Activated CD8-positive, alpha-beta memory T cell treated with anti-CD3 and anti-CD28 coated beads for 36 hours (primary cell): ENCODE measurements around the gene WAPL. TPM values are rescaled to one million over a fixed set of nuclear protein-coding genes. Genes with fewer than 3 reads are reported as not detected.

Experiments
- CTCF ChIA-PET: fragments of 350-600 bp; sonication (Branson Sonifier 250); formaldehyde crosslinking; loops from one replicate; lab custom pipeline; 2021; ENCODE audit warnings: antibody characterized with exemption; lab: Charles Lee
- POLR2A ChIA-PET: fragments of 350-600 bp; sonication (Branson Sonifier 250); formaldehyde crosslinking; loops from one replicate; lab custom pipeline; 2021; ENCODE audit warnings: antibody characterized with exemption; lab: Charles Lee
- total RNA-seq, 2 experiments: library from RNA; stranded (reverse); gene quantifications; one replicate each; pipeline ENCODE4 v1.2.3, GENCODE V29; 2021

The WAPL gene
- total RNA-seq, 2 experiments from 2014 or later: 49.6 to 50.7 TPM

DNA sequence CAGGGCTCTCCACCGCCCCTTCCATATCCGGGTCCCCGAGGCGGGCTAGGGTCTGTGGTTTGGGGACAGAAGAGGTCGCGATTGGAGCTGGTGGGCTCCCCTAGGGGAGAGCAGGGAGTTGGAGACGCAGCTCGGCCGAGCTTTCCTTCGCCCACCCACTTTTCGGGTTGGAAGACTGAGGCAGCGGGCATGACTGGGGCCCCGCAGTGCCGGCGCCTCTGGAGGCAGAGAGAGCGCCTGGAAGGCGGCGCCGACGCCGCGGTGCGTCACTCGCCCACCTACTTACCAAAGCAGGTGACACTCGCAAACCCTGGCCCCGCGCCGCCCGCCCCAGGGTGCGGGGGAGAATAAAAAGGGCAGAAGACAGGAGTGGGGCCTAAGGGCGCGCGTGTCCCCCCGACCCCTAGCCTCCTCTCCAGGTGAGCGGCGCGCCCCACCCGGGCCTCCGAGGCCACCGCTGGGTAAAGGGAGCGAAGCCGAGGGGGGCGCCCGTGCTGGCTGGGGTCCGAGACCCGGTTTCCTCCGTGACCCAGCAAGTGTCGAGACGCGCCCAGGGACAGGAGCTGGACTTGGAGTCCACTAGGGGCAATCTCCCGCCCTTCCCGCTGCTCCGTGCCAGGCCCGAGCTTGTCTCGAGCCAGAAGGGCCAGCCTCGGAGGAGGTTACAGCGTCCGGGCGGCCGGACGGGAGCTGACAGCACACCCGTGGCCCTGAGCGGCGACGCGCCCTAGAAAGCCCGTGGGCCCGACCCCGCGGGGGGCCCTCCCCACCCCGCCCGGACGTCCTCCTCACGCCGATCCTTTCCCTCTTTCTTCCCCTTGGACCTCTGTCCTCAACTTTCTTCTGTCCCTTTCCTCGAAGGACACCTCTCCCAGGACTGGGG lies 120.6 kb downstream of the WAPL start:
- ChIA-PET POLR2A (interaction anchor here (0.6 to 3.3 kb wide), 9 partner anchors 10 to 1897 kb away, joined by 3 to 29 read pairs (median 5); partner anchors contain the start of gene WAPL), CTCF (interaction anchor here (0.6 to 3.5 kb wide), 10 partner anchors 10 to 568 kb away, joined by 3 to 26 read pairs (median 4); partner anchors contain the start of gene ADIRF)

DNA sequence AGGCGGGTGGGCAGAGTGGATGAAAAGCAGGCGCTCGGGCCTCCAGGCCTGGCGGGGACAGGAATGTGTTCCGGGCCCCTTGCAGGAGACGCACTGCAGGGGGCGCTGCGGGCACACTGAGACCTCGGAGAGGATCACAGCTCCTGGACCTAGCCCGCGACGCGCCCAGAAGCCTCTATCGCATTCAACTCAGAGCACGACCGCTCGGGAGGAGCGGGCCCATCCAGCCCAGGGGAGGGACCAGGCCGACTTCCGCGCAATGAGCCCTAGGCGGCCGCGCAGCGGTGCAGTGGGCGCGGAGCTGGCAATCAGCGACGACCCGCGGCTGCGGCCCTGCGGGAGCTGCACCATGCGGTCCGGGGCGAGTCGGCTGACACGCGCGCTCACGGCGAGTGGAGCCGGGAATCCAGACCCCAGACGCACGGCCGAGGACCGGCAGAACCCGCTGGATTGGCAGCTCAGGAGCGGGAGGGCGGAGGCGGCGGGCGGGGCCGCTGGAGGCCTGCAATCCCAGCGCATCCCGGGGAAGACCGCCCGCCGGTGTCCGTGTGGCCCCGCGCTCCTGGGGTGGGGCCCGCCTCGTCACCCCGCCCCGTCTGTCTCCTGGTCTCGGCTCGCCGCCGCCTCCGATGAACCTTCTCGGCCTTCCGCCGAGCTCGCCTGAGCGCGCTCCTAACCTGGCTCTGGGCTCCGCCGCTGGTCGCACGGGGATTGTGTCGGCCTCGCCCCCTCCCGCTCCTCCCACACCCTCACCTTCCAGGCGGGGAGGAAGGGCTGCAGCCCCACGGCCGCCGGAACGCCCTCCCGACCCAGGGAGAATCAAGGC lies 121.5 kb downstream of the WAPL start:
- POLR2A ChIA-PET: interaction anchor here (0.6 to 3.3 kb wide), 10 partner anchors 11 to 1896 kb away, joined by 3 to 29 read pairs (median 4); partner anchors contain the start of gene WAPL
- CTCF ChIA-PET: interaction anchor here (0.7 to 3.5 kb wide), 15 partner anchors 9 to 568 kb away, joined by 3 to 26 read pairs (median 4); partner anchors contain the start of genes ADIRF and WAPL

- CTCF ChIA-PET: interaction anchor here (0.7 to 3.5 kb wide), 12 partner anchors 8 to 569 kb away, joined by 3 to 26 read pairs (median 4); partner anchors contain the start of genes ADIRF and WAPL
- POLR2A ChIA-PET: interaction anchor here (1.0 to 3.3 kb wide), 6 partner anchors 10 to 186 kb away, joined by 3 to 29 read pairs (median 8); partner anchors contain the start of gene WAPL
Measured at GRCh38 chr10:86399514-86399878, 122.1 kb downstream of the WAPL start.

GRCh38 chr10:86397120-86397519 lies 124.5 kb downstream of the WAPL start:
- CTCF ChIA-PET: no interaction called here

DNA sequence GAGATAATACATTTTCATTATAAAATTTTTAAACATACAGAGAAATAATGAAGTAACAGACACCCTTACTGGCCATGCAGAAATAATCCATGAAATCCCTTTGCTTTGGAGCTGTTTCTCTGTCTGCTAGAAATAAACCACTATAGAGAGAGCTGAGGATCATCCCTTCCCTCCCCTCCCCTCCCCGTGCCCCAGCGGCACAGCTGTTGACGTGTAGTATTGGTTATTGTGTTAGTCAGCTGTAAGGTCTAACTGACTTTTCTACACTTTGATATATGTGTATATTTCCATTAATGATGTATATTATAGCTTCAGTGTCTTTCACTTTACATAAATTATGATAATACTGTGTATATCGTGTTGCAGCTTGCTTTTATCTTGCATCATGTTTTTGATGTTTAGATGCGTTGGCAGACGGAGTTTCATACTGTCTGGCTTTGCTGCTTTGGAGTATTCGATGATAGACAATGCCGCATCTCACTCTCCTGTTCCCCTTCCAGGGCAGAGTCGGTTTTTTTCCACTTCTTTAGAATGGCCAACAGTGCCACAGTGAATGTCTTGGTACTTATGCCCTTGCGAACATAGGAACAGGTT lies 127.6 kb downstream of the WAPL start:
- CTCF ChIA-PET: no interaction called here

More at GRCh38 chr10:86397120-86397519, 124.5 kb downstream of the WAPL start:
- POLR2A ChIA-PET: no interaction called here

GRCh38 chr10:86393362-86393761 lies 128.2 kb downstream of the WAPL start:
- POLR2A ChIA-PET: no interaction called here

More for the DNA sequence above, 127.6 kb downstream of the WAPL start:
- POLR2A ChIA-PET: no interaction called here

DNA sequence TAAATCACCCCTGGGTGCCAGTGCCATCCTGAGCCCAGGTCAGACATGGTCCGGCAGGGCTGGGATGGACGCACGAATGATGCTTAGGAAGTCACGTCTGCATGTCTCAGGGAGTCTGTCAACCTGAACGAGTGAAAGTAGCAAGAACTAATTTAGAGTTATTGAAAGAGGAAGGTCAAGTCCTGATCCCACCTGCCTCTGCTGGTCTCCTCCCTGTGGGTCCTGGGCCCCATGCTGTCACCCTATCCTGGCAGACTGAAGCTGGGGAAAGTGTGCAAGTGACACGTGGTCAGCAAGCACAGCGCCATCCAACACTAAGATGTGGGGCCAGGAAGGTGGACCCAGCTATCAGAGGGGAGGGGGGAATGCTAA lies 128.9 kb downstream of the WAPL start:
- CTCF ChIA-PET: interaction anchor here (4.2 kb wide), 1 partner anchor 192 kb away, joined by 15 read pairs; no protein-coding TSS in a partner anchor
- POLR2A ChIA-PET: no interaction called here

More at GRCh38 chr10:86393362-86393761, 128.2 kb downstream of the WAPL start:
- CTCF ChIA-PET: no interaction called here

DNA sequence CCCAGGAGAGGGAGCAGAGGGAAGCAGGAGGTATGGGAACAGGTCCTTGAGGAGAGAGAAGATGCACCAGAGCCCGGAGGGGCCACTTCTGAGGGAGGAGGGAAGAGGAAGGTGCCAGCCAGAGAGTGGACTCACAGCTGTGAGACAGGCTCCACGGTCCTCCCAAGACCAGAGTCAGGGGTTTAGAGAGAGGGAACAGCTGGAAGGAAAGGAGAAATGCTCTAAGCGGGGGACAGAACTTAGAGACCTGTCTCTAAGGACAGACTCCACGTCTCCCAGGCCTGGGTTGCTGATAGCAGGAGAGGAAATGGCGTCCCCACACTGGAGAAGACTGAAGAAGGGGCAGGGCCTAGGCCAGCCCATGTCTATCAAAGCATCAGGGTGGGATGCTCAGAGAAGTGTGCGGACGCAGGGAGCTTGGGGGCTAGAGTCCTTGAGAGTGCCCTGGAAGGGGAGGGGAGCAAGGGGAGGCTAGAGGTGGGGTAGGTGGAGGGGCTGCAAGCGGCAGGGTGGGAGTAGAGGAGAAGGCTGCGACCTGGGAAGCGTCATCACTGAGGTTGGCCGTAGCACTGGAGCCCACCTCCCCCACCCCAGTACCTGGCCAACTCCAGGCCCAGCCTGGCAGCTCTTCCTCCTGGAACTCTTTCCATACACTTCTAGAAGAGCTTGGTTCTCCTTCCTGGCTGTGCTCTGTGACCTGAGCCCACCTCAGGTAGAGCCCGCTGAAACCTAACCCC lies 129.4 kb downstream of the WAPL start:
- ChIA-PET POLR2A (no interaction called here), CTCF (interaction anchor here (1.1 to 4.2 kb wide), 2 partner anchors 8 to 192 kb away, joined by 4 to 15 read pairs; no protein-coding TSS in a partner anchor)

- ChIA-PET POLR2A (no interaction called here), CTCF (interaction anchor here (1.1 to 4.2 kb wide), 2 partner anchors 9 to 193 kb away, joined by 4 to 15 read pairs; no protein-coding TSS in a partner anchor)
Measured at GRCh38 chr10:86391236-86391840, 130.3 kb downstream of the WAPL start.

DNA sequence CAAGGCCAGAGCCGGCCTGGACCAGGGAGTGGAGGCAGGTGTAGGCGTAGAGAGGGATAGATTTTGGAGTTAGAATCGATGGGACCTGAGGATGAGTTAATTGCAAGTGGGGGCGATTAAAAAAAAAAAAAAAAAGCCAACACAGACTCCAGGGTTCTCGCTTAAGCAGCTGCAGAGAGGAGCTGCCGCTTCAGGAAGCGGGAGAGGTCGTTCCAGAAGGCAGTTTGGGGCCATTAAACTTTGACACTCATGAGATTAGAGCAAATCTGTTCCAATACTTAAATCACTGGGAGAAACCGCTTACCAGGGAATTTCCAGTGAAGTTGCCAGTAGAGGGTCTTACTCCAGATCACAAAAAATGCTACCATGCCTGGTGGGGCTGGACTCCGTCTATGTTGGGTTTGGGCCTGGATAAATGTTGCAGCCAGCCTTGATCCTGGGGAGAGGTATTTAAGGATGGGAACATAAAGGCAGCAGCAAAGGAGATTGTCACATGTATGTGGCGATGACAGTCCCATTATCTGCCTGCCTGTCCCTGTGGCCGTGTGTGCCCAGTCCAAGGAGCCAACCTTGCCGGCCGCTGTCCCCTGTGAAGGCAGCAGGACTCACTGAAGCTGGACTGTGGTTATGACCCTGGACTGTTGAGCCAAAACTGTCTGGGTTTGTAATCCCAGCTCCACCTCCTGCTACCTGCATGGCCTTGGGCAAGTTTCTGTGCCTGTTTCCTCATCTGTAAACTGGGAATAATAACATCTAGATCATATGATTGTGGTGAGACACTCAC lies 131.1 kb downstream of the WAPL start:
- CTCF ChIA-PET: interaction anchor here (0.6 to 4.2 kb wide), 2 partner anchors 8 to 194 kb away, joined by 4 to 15 read pairs; no protein-coding TSS in a partner anchor

DNA sequence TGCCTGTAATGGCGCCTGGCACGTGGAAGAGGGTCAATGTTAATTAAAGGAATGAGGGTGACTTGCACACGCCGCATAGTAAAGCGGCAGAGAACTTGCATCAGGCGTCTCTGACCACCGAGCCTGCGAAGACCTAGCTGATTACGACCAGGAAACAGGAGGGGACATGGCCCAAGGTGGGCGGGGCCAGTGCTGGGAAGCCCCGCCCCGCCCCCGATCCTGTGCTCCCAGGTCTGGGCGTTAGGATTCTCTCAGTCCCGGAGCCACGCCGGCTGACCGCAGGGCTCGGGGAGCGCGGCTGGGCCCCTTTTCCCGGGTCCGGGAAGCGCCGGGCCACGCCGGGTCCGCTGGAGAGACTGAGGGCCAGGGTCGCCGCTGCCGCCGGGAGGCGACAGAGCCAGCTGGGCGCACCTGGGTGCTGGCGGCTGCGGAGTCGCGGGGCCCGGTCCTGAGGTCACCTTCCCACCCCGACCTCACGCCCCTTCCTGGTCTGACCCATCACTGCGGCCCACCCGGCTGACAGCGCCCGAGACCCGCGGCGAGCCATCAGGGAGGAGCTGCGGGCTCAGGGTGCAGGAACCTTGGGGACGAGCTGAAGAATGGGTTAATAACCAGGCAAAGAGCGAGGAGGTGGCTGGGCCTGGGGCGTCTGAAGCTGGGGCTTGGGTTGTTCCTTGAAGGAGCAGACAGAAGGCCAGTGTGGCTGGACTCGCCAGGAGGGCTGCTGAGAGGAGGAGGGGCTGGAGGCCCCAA lies 132.0 kb downstream of the WAPL start:
- ChIA-PET CTCF (interaction anchor here (0.6 to 4.2 kb wide), 6 partner anchors 10 to 1849 kb away, joined by 3 to 15 read pairs (median 4); no protein-coding TSS in a partner anchor), POLR2A (interaction anchor here (1.6 kb wide), 1 partner anchor 11 kb away, joined by 5 read pairs; no protein-coding TSS in a partner anchor)

More for the DNA sequence above, 131.1 kb downstream of the WAPL start:
- POLR2A ChIA-PET: interaction anchor here (1.6 kb wide), 1 partner anchor 10 kb away, joined by 5 read pairs; no protein-coding TSS in a partner anchor

- POLR2A ChIA-PET: interaction anchor here (0.6 to 1.6 kb wide), 3 partner anchors 11 to 199 kb away, joined by 5 to 7 read pairs (median 6); no protein-coding TSS in a partner anchor
- CTCF ChIA-PET: interaction anchor here (0.6 to 4.2 kb wide), 6 partner anchors 11 to 1849 kb away, joined by 3 to 15 read pairs (median 4); no protein-coding TSS in a partner anchor
Measured at GRCh38 chr10:86389109-86389440, 132.5 kb downstream of the WAPL start.

- ChIA-PET POLR2A (interaction anchor here (0.6 to 0.7 kb wide), 2 partner anchors 23 to 200 kb away, joined by 6 to 7 read pairs; no protein-coding TSS in a partner anchor), CTCF (interaction anchor here (0.7 to 1.6 kb wide), 2 partner anchors 15 to 284 kb away, joined by 3 read pairs; no protein-coding TSS in a partner anchor)
Measured at GRCh38 chr10:86388119-86388704, 133.4 kb downstream of the WAPL start.

- ChIA-PET CTCF (no interaction called here), POLR2A (no interaction called here)
Measured at GRCh38 chr10:86387178-86387794, 134.3 kb downstream of the WAPL start.

GRCh38 chr10:86385806-86386205 lies 135.8 kb downstream of the WAPL start:
- ChIA-PET CTCF (no interaction called here), POLR2A (no interaction called here)
